Panc1 (cell line): ENCODE measurements around the gene CALD1. TPM values are rescaled to one million over a fixed set of nuclear protein-coding genes. Genes with fewer than 3 reads are reported as not detected.

Experiments
- ATAC-seq: fragments of 200-7000 bp; cut with Tn5 transposase; 2 replicates; pipeline ENCODE4 v1.9.1; 2020; ENCODE audit warnings: mild to moderate bottlenecking, moderate library complexity
- BruUV-seq: library from RNA; stranded (reverse); fragments of 400-500 nt; replicated peaks from 2 replicates; lab custom pipeline; 2021; lab: Mats Ljungman, UMichigan
- CTCF ChIA-PET: fragments of 300-600 bp; sonication (Branson Sonifier 250); formaldehyde crosslinking; loops from one replicate; lab custom pipeline; 2022; ENCODE audit warnings: antibody characterized with exemption; lab: Charles Lee
- POLR2A ChIA-PET: fragments of 300-600 bp; sonication (Branson Sonifier 250); formaldehyde crosslinking; loops from one replicate; lab custom pipeline; 2022; ENCODE audit warnings: antibody characterized with exemption; lab: Charles Lee
- DNase-seq: peaks from one replicate; pipeline ENCODE4 v3.0.0-alpha.2; 2010; ENCODE audit warnings: low read depth, low spot score
- H3K27ac ChIP-seq: 2 replicates; pipeline ENCODE4 v1.5.1; 2011; ENCODE audit warnings: mild to moderate bottlenecking, low read length, inconsistent platforms
- H3K27me3 ChIP-seq: fragments of 200-500 bp; sonication (Bioruptor generic); 2 replicates; pipeline ENCODE4 v1.6.0; 2014; ENCODE audit warnings: low read length, inconsistent platforms; ENCODE audit not compliant: control insufficient read depth, insufficient read depth
- H3K36me3 ChIP-seq: fragments of 200-500 bp; sonication (Bioruptor generic); 2 replicates; pipeline ENCODE4 v1.5.1; 2014; ENCODE audit warnings: inconsistent platforms, mild to moderate bottlenecking, low read length, moderate library complexity; ENCODE audit not compliant: control insufficient read depth, insufficient read depth
- H3K4me1 ChIP-seq: 2 replicates; pipeline ENCODE4 v1.5.1; 2011; ENCODE audit warnings: inconsistent platforms, mild to moderate bottlenecking, low read length, moderate library complexity; ENCODE audit not compliant: control insufficient read depth, insufficient read depth
- H3K4me3 ChIP-seq, 2 experiments: 2 replicates each; pipeline ENCODE4 v1.5.1; 2011 to 2012; ENCODE audit warnings: low read depth in 2 of 2, low read length in 2 of 2, mild to moderate bottlenecking in 2 of 2, inconsistent platforms in 1 of 2, moderate library complexity in 1 of 2
- H3K9me3 ChIP-seq: fragments of 200-500 bp; sonication (Bioruptor generic); 2 replicates; pipeline ENCODE4 v1.5.1; 2014; ENCODE audit warnings: low read depth, mild to moderate bottlenecking, inconsistent platforms, low read length, moderate library complexity; ENCODE audit not compliant: control insufficient read depth, insufficient read depth
- POLR2AphosphoS5 ChIP-seq: IDR thresholded peaks from 2 replicates; pipeline ENCODE4 v1.6.1; 2012; ENCODE audit warnings: mild to moderate bottlenecking, low read depth, low read length, moderate library complexity
- SIN3A ChIP-seq: IDR thresholded peaks from 2 replicates; pipeline ENCODE4 v1.6.1; 2012; ENCODE audit warnings: low read depth, mild to moderate bottlenecking, low read length, moderate library complexity, borderline replicate concordance; ENCODE audit not compliant: insufficient read depth
- TCF7L2 ChIP-seq: IDR thresholded peaks from 2 replicates; pipeline ENCODE4 v1.6.1; 2011; ENCODE audit warnings: mild to moderate bottlenecking, low read depth, low read length, inconsistent platforms
- in situ Hi-C: cut with HindIII; loops from 2 replicates; pipeline ENCODE4 v1.10.0; 2016; ENCODE audit warnings: low sequenced_read_pairs, low pct_unique_long_range_greater_than_20kb
- intact Hi-C: fragments of 100-400 bp; cut with micrococcal nuclease; formaldehyde crosslinking; loops from one replicate; pipeline ENCODE4 v1.10.0; 2022; ENCODE audit not compliant: unreplicated experiment
- total RNA-seq: library from RNA; stranded (reverse); gene quantifications from one replicate; pipeline ENCODE4 v1.2.1, GENCODE V29; 2021; ENCODE audit not compliant: unreplicated experiment
- TF ChIP-seq, protein P1 (sequence below), 2 experiments: IDR thresholded peaks; 2 replicates each; pipeline ENCODE4 v1.6.1; 2011 to 2012; ENCODE audit warnings: low read depth in 2 of 2, control low read depth in 1 of 2, low read length in 1 of 2, mild to moderate bottlenecking in 1 of 2, moderate library complexity in 1 of 2; ENCODE audit not compliant: insufficient read depth in 1 of 2
- TF ChIP-seq, protein P2 (sequence below): fragments of 450-650 bp; IDR thresholded peaks from 2 replicates; pipeline ENCODE4 v1.5.1; 2017; ENCODE audit warnings: mild to moderate bottlenecking

The CALD1 gene
- total RNA-seq, 1 experiment from 2014 or later = 9.2 TPM

DNA sequence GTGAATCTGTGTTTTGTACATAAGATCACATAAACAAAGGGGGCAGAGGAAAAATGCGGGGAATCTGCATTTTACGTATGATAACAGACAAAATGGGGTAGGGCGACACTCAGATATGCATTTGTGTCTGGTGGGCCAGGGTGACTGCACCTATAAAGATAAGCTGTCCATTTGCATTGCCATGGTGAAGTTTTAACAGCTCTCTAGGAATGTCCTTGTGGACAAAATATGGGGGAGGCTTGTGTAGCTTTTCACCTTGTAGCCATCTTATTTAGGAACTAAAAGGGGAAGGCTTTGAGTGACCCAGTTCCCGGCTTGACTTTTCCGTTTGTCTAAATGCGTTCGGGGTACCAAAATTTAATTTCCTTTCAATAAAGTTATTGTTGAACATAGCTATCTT, 114.5 kb downstream of the CALD1 start:
- BruUV-seq = no TSS peak
- POLR2A ChIA-PET = no interaction called here
- Histone ChIP-seq H3K9me3 (no peaks in the 10 kb centered on the region), H3K4me3 (no peak overlapping the region), H3K4me1 (peaks cover 4% of the 10 kb centered on the region; the same call in 1 of the 2 replicates), H3K36me3 (no peaks in the 10 kb centered on the region; the same call in 1 of the 2 replicates), H3K27me3 (peaks cover 4% of the 10 kb centered on the region; the same call in 1 of the 2 replicates), H3K27ac (no peak overlapping the region)
- no peak for DNase-seq
- intact Hi-C loops (no loop called here), in situ Hi-C loops (no loop called here)
- TF ChIP-seq, protein P1, sequence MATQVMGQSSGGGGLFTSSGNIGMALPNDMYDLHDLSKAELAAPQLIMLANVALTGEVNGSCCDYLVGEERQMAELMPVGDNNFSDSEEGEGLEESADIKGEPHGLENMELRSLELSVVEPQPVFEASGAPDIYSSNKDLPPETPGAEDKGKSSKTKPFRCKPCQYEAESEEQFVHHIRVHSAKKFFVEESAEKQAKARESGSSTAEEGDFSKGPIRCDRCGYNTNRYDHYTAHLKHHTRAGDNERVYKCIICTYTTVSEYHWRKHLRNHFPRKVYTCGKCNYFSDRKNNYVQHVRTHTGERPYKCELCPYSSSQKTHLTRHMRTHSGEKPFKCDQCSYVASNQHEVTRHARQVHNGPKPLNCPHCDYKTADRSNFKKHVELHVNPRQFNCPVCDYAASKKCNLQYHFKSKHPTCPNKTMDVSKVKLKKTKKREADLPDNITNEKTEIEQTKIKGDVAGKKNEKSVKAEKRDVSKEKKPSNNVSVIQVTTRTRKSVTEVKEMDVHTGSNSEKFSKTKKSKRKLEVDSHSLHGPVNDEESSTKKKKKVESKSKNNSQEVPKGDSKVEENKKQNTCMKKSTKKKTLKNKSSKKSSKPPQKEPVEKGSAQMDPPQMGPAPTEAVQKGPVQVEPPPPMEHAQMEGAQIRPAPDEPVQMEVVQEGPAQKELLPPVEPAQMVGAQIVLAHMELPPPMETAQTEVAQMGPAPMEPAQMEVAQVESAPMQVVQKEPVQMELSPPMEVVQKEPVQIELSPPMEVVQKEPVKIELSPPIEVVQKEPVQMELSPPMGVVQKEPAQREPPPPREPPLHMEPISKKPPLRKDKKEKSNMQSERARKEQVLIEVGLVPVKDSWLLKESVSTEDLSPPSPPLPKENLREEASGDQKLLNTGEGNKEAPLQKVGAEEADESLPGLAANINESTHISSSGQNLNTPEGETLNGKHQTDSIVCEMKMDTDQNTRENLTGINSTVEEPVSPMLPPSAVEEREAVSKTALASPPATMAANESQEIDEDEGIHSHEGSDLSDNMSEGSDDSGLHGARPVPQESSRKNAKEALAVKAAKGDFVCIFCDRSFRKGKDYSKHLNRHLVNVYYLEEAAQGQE (IDR thresholded peaks at IDR 0.05; ENCODE audit: insufficient read depth in 1 of 2, low read depth in 2 of 2, low read length in 1 of 2) = no peak
- TF ChIP-seq, protein P2, sequence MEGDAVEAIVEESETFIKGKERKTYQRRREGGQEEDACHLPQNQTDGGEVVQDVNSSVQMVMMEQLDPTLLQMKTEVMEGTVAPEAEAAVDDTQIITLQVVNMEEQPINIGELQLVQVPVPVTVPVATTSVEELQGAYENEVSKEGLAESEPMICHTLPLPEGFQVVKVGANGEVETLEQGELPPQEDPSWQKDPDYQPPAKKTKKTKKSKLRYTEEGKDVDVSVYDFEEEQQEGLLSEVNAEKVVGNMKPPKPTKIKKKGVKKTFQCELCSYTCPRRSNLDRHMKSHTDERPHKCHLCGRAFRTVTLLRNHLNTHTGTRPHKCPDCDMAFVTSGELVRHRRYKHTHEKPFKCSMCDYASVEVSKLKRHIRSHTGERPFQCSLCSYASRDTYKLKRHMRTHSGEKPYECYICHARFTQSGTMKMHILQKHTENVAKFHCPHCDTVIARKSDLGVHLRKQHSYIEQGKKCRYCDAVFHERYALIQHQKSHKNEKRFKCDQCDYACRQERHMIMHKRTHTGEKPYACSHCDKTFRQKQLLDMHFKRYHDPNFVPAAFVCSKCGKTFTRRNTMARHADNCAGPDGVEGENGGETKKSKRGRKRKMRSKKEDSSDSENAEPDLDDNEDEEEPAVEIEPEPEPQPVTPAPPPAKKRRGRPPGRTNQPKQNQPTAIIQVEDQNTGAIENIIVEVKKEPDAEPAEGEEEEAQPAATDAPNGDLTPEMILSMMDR = no peak
- TF ChIP-seq TCF7L2 = no peak
- TF ChIP-seq SIN3A = no peak
- TF ChIP-seq POLR2AphosphoS5 = no peak
- ATAC-seq = no peak
- CTCF ChIA-PET = no interaction called here

GRCh38 chr7:134894928-134895327, 115.5 kb downstream of the CALD1 start:
- Histone ChIP-seq H3K36me3 (no peaks in the 10 kb centered on the region; the same call in 1 of the 2 replicates), H3K9me3 (no peaks in the 10 kb centered on the region), H3K27ac (no peak overlapping the region), H3K4me3 (no peak overlapping the region), H3K27me3 (peaks cover 4% of the 10 kb centered on the region; the same call in 1 of the 2 replicates), H3K4me1 (peaks cover 4% of the 10 kb centered on the region; the same call in 1 of the 2 replicates)
- CTCF ChIA-PET = no interaction called here
- POLR2A ChIA-PET = no interaction called here
- no TSS peak for BruUV-seq
- intact Hi-C loops (no loop called here), in situ Hi-C loops (no loop called here)
- DNase-seq (no peak), ATAC-seq (no peak)
- TF ChIP-seq SIN3A (no peak), TCF7L2 (no peak), POLR2AphosphoS5 (no peak)
- TF ChIP-seq, protein P1 (IDR thresholded peaks at IDR 0.05; ENCODE audit: insufficient read depth in 1 of 2, low read depth in 2 of 2, low read length in 1 of 2) = no peak
- TF ChIP-seq, protein P2 = no peak
